SHP77 treated with DMSO at 0.1 percent for 48 hours (cell line): ENCODE measurements around the gene HASPIN.
A peak's percentile ranks its signal among the peaks of the same experiment; 100 is the strongest.

Experiments used
- DNase-seq: peaks from one replicate; lab custom pipeline; 2025; lab: John Stamatoyannopoulos, UW

HASPIN gene

GRCh38 chr17:3723556-3724377, at the start of gene HASPIN:
Gene HASPIN (plus strand): TSS chr17:3723903. CDS start chr17:3723936, 33 bp downstream.
- DNase-seq, result peak; percentile 88

GRCh38 chr17:3675886-3676285, 47.8 kb upstream of the HASPIN start:
- no peak for DNase-seq

GRCh38 chr17:3678095-3678820, 45.4 kb upstream of the HASPIN start:
- DNase-seq, result peak; percentile 60

- no peak for DNase-seq
Measured at GRCh38 chr17:3678821-3679530, 44.7 kb upstream of the HASPIN start.

GRCh38 chr17:3679531-3680126, 44.1 kb upstream of the HASPIN start:
- DNase-seq, result no peak

- DNase-seq, result no peak
Measured at GRCh38 chr17:3681057-3681456, 42.6 kb upstream of the HASPIN start.

GRCh38 chr17:3681565-3681964, 42.1 kb upstream of the HASPIN start:
- no peak for DNase-seq

- no peak for DNase-seq
Measured at GRCh38 chr17:3682033-3682432, 41.7 kb upstream of the HASPIN start.

- no peak for DNase-seq
Measured at GRCh38 chr17:3683054-3683511, 40.6 kb upstream of the HASPIN start.

GRCh38 chr17:3685174-3685573, 38.5 kb upstream of the HASPIN start:
- no peak for DNase-seq

GRCh38 chr17:3688027-3688553, 35.6 kb upstream of the HASPIN start:
- no peak for DNase-seq

- no peak for DNase-seq
Measured at GRCh38 chr17:3688852-3689261, 34.8 kb upstream of the HASPIN start.

- no peak for DNase-seq
Measured at GRCh38 chr17:3689262-3690093, 34.2 kb upstream of the HASPIN start.

- no peak for DNase-seq
Measured at GRCh38 chr17:3690094-3690715, 33.5 kb upstream of the HASPIN start.

- no peak for DNase-seq
Measured at GRCh38 chr17:3691617-3692067, 32.1 kb upstream of the HASPIN start.

- DNase-seq, result no peak
Measured at GRCh38 chr17:3692346-3692745, 31.4 kb upstream of the HASPIN start.

GRCh38 chr17:3693141-3693540, 30.6 kb upstream of the HASPIN start:
- DNase-seq, result no peak

GRCh38 chr17:3693829-3694231, 29.9 kb upstream of the HASPIN start:
- DNase-seq, result no peak

- DNase-seq, result no peak
Measured at GRCh38 chr17:3695129-3695722, 28.5 kb upstream of the HASPIN start.
